Neural crest cell (in vitro differentiated cells): ENCODE data around the gene MXD4. TPM values are rescaled to one million over a fixed set of nuclear protein-coding genes. Genes with fewer than 3 reads are reported as not detected.

Experiments
- DNase-seq: peaks from one replicate; pipeline ENCODE4 v3.0.0; 2021; ENCODE audit warnings: low read depth, mixed read lengths, low spot score
- H3K27ac Mint-ChIP-seq: one replicate; pipeline ENCODE4 v1.8.0; 2021; ENCODE audit warnings: mild to moderate bottlenecking, mixed read lengths; ENCODE audit not compliant: unreplicated experiment
- H3K27me3 Mint-ChIP-seq: 2 replicates; pipeline ENCODE4 v1.8.0; 2021; ENCODE audit warnings: low read depth, mild to moderate bottlenecking, mixed read lengths
- H3K36me3 Mint-ChIP-seq: 2 replicates; pipeline ENCODE4 v1.8.0; 2021; ENCODE audit warnings: low read depth, mild to moderate bottlenecking, mixed read lengths
- H3K4me1 Mint-ChIP-seq: 2 replicates; pipeline ENCODE4 v1.8.0; 2021; ENCODE audit warnings: mixed read lengths
- H3K4me3 Mint-ChIP-seq: one replicate; pipeline ENCODE4 v1.8.0; 2021; ENCODE audit warnings: mild to moderate bottlenecking, mixed read lengths
- H3K9me3 Mint-ChIP-seq: 2 replicates; pipeline ENCODE4 v1.8.0; 2021; ENCODE audit warnings: mixed read lengths
- total RNA-seq: library from RNA; stranded (reverse); gene quantifications from 2 replicates; pipeline ENCODE4 v1.2.1, GENCODE V29; 2021
- TF ChIP-seq, protein P1 (sequence below): fragments of 200-600 bp; sonication (generic); conservative IDR thresholded peaks from 2 replicates; pipeline ENCODE4 v1.5.0; 2021; ENCODE audit warnings: antibody characterized with exemption, mild to moderate bottlenecking

Gene MXD4
- total RNA-seq, 1 donor from 2014 or later = 54.3 TPM

GRCh38 chr4:2271279-2272025, 9.5 kb upstream of the MXD4 start:
- TF ChIP-seq, protein P1, sequence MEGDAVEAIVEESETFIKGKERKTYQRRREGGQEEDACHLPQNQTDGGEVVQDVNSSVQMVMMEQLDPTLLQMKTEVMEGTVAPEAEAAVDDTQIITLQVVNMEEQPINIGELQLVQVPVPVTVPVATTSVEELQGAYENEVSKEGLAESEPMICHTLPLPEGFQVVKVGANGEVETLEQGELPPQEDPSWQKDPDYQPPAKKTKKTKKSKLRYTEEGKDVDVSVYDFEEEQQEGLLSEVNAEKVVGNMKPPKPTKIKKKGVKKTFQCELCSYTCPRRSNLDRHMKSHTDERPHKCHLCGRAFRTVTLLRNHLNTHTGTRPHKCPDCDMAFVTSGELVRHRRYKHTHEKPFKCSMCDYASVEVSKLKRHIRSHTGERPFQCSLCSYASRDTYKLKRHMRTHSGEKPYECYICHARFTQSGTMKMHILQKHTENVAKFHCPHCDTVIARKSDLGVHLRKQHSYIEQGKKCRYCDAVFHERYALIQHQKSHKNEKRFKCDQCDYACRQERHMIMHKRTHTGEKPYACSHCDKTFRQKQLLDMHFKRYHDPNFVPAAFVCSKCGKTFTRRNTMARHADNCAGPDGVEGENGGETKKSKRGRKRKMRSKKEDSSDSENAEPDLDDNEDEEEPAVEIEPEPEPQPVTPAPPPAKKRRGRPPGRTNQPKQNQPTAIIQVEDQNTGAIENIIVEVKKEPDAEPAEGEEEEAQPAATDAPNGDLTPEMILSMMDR = no peak
- no peaks in the 10 kb centered on the region for H3K4me1 Mint-ChIP-seq
- no peaks in the 10 kb centered on the region for H3K36me3 Mint-ChIP-seq
- no peak overlapping the region for H3K4me3 Mint-ChIP-seq
- H3K9me3 Mint-ChIP-seq = no peaks in the 10 kb centered on the region
- H3K27ac Mint-ChIP-seq = no peak overlapping the region
- no peaks in the 10 kb centered on the region for H3K27me3 Mint-ChIP-seq
- DNase-seq = no peak

- Mint-ChIP-seq H3K27ac (no peak overlapping the region), H3K9me3 (no peaks in the 10 kb centered on the region), H3K36me3 (no peaks in the 10 kb centered on the region), H3K4me3 (no peak overlapping the region), H3K4me1 (no peaks in the 10 kb centered on the region), H3K27me3 (no peaks in the 10 kb centered on the region)
- TF ChIP-seq, protein P1 = no peak
- DNase-seq = no peak
Measured at GRCh38 chr4:2270341-2271165, 8.6 kb upstream of the MXD4 start.

- TF ChIP-seq, protein P1 = no peak
- DNase-seq = no peak
- H3K36me3 Mint-ChIP-seq = no peaks in the 10 kb centered on the region
- H3K27ac Mint-ChIP-seq = no peak overlapping the region
- H3K4me1 Mint-ChIP-seq = no peaks in the 10 kb centered on the region
- H3K27me3 Mint-ChIP-seq = no peaks in the 10 kb centered on the region
- H3K4me3 Mint-ChIP-seq = no peak overlapping the region
- H3K9me3 Mint-ChIP-seq = no peaks in the 10 kb centered on the region
Measured at GRCh38 chr4:2269618-2270163, 7.8 kb upstream of the MXD4 start.

- no peak for DNase-seq
- H3K9me3 Mint-ChIP-seq = no peaks in the 10 kb centered on the region
- no peak overlapping the region for H3K4me3 Mint-ChIP-seq
- H3K27ac Mint-ChIP-seq = peak overlapping the region; percentile 41
- H3K4me1 Mint-ChIP-seq = no peaks in the 10 kb centered on the region
- H3K27me3 Mint-ChIP-seq = no peaks in the 10 kb centered on the region
- no peaks in the 10 kb centered on the region for H3K36me3 Mint-ChIP-seq
- TF ChIP-seq, protein P1 = no peak
Measured at GRCh38 chr4:2269206-2269531, 7.3 kb upstream of the MXD4 start.

DNA sequence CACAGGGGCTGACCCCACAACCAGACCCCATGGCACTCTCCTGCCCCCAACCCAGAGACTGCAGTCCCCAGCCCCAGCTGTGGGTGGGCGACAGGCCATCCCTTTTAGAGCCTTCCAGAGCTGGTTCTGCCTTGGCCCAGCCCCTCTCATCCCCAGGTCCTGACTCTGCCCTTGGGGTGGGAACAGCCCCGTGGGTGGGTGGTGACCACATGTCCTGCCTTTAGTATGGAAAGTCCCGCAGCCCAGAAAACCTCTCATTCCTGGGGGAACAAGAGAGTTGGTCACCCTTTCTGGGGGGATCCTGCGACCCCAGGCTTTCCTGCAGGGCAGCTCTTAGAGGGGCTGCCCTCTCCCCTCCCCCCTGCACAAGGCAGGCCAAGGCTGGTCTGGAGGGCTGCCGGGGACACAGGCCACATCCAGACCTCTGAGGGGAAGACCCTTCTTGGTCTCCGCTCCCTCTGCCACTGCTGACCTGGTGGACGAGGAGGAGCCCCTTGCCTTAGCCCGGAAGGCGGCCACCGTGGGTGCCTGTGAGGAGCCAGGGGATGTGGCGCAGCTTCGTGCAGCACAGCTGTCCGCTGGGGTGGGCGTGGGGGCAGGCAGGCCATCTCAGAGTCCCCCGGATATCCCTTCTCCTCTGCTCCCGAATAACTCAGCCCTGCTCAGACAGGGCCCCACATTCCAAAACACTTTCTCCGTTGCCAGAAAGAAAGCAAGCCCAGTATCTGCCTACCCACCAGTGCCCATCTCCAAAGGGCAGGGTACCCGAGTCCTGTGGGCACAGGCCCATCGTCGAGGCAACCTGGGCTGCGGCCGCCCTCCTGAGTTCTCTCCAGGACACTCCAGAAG, 6.7 kb upstream of the MXD4 start:
- Mint-ChIP-seq H3K9me3 (no peaks in the 10 kb centered on the region), H3K4me3 (no peak overlapping the region), H3K27me3 (no peaks in the 10 kb centered on the region), H3K36me3 (no peaks in the 10 kb centered on the region), H3K4me1 (peaks cover 1% of the 10 kb centered on the region), H3K27ac (no peak overlapping the region)
- no peak for DNase-seq
- TF ChIP-seq, protein P1 = no peak
